Stimulated activated CD8-positive, alpha-beta memory T cell treated with anti-CD3 and anti-CD28 coated beads, Interleukin-12 subunit alpha, Interleukin-12 subunit beta, amount 100 ng/mL, for 1 hour (primary cell): ENCODE data around the gene USP28.
"Not testable (repeated sequence)": the region's sequence is repeated elsewhere in the genome, so short reads cannot be mapped to it uniquely, and the experiment has no call there.

Experiments used
- DNase-seq: peaks from one replicate; pipeline ENCODE4 v3.0.0-alpha.2; 2020; ENCODE audit warnings: low read depth

USP28 gene, protein sequence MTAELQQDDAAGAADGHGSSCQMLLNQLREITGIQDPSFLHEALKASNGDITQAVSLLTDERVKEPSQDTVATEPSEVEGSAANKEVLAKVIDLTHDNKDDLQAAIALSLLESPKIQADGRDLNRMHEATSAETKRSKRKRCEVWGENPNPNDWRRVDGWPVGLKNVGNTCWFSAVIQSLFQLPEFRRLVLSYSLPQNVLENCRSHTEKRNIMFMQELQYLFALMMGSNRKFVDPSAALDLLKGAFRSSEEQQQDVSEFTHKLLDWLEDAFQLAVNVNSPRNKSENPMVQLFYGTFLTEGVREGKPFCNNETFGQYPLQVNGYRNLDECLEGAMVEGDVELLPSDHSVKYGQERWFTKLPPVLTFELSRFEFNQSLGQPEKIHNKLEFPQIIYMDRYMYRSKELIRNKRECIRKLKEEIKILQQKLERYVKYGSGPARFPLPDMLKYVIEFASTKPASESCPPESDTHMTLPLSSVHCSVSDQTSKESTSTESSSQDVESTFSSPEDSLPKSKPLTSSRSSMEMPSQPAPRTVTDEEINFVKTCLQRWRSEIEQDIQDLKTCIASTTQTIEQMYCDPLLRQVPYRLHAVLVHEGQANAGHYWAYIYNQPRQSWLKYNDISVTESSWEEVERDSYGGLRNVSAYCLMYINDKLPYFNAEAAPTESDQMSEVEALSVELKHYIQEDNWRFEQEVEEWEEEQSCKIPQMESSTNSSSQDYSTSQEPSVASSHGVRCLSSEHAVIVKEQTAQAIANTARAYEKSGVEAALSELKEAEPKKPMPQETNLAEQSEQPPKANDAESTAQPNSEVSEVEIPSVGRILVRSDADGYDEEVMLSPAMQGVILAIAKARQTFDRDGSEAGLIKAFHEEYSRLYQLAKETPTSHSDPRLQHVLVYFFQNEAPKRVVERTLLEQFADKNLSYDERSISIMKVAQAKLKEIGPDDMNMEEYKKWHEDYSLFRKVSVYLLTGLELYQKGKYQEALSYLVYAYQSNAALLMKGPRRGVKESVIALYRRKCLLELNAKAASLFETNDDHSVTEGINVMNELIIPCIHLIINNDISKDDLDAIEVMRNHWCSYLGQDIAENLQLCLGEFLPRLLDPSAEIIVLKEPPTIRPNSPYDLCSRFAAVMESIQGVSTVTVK

GRCh38 chr11:113875234-113876073 is at the start of gene USP28:
Gene USP28 (minus strand): TSS chr11:113875572. CDS start chr11:113875501, 71 bp downstream.
- peak; percentile 59 for DNase-seq

DNA sequence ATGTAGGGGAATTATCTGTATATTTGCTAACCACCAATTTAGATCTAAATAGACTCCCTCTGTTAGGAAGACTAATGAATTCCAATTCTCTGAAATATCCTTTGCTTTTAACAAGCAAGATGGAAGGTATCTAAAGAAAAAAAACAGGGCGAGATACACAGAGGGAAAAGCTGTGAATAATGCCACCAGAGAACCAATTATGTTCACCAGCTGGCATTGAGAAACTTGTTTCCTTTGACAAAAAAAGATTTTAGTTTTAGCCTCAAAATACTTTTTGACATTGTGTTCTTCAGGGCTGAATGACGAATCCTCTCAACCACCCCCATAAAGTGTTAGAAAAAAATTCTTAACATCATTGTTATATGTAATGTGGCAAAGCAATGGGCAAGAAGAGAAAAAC is 48.2 kb upstream of the USP28 start:
- DNase-seq: no peak

DNA sequence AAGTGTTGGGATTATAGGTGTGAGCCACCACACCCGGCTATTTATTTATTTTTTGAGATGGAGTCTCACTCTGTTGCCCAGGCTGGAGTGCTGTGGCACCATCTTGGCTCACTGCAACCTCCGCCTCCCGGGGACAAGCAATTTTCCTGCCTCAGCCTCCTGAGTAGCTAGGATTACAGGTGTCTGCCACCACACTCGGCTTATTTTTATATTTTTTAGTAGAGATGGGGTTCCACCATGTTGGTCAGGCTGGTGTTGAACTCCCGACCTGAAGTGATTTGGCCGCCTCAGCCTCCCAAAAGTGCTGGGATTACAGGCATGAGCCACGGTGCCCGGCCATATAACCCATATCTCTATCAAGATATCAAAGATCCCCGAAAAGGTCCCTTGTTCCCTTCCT is 36.1 kb upstream of the USP28 start:
- DNase-seq: not testable (repeated sequence)

DNA sequence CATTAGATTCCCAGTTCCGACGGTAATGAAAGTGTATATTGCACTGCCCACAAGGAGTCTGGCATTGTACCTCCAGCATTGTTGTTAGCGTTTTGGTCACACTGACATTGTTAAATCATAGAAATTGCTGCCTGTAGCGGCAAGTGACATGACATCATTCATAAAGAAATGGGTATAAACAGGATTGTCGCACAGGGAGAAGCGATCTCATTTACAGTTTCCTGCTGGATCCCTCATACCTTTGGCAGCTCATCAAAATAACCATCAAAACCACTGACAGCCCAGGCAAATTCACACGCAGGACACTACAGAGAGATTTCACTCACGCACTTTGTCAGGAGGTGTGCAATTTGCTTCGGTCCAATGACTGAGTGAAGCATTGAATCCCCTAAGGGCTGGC is 32.7 kb upstream of the USP28 start:
- no peak for DNase-seq

- DNase-seq: no peak
Observed at GRCh38 chr11:113907681-113908080, 32.3 kb upstream of the USP28 start.

- DNase-seq: no peak
Observed at GRCh38 chr11:113907152-113907551, 31.8 kb upstream of the USP28 start.

GRCh38 chr11:113906516-113906915 is 31.1 kb upstream of the USP28 start:
- DNase-seq: no peak

GRCh38 chr11:113906038-113906437 is 30.7 kb upstream of the USP28 start:
- DNase-seq: no peak

DNA sequence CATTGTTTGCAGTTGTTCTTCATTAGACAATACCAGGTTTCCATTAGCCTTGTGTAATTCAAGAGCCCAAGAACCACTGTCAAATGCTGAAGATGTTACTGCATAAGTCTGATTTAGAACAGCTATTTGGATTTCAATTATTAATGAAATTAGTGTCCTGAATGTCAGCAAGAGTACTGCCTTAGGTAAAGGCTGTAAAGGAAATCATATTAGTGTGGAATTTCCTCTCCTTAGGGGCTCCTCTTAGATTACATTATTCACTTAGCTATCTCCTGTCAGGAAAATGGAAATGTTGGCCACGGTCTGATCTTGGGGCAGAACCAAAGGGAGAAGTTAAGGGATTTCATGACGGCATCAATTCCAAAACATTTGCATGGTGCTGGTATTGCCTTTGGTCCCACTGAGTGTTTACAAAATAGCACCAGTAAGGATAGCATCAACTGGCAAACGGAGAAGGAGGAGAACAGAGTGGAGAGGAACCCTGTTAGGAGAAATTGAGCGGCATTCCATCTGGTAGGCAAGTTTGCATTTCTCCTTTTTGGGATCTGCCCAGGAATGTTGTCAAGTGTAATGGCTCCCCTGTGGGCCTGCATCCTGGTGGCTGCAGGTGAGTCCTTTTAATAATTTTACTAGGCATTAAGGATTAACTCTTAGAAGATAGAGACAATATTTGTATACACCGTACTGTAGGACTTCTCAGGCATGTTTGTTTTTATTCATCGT is 29.2 kb upstream of the USP28 start, which contains the start of gene HTR3B:
TSS of gene HTR3B (plus strand) at position 418 of the 723 bp plus-strand sequence. CDS start at position 556, 138 bp downstream.
- no peak for DNase-seq

DNA sequence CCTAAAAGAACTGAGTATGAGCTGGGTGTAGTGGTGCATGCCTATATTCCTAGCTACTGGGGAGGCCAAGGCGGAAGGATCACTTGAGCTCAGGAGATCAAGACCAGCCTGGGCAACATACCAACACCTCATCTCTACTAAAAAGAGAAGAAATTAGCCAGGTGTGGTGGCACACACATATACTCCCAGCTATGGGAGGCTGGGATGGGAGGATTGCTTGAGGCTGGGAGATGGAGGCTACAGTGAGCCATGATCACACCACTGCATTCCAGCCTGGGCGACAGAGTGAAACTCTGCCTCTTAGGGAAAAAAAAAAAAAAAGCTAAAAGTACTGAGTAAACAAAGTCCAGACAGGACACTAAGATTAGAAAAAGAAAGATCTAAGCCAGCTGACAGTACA is 25.8 kb upstream of the USP28 start:
- no peak for DNase-seq

GRCh38 chr11:113896156-113896879 is 20.9 kb upstream of the USP28 start:
- DNase-seq: peak; percentile 6

DNA sequence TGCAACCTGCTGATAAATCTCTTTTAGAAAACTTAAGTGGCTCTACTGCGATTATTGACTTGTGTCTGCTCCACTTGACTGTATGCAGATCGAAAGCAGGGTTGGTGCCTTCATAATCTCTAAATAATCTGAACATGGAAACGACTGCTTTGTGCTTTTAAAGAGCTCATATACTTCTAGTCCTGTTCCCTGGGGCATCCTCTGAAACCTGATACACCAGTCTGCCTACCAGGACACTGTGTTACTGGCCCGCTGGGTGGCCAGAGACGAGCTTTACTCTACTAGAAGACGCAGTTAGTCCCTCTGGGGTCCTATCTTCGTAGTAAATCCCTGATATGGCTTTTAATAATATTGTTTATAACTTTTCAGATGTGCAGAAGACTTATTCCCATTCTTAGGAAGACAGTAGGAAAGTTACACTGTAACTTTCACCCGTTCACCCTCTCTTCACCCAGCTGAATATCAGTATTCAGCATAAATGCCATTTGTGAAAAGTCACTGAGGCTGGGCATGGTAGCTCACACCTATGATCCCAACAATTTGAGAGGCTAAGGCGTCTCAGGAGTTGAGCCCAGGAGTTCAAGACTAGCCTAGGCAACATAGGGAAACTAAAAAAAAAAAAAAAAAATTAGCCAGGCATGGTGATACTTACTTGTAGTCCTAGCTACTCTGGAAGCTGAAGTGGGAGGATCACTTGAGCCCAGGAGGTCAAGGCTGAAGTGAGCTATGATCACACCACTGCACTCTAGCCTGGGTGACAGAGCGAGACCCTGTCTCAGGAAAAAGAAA is 20.2 kb upstream of the USP28 start:
- no peak for DNase-seq

DNA sequence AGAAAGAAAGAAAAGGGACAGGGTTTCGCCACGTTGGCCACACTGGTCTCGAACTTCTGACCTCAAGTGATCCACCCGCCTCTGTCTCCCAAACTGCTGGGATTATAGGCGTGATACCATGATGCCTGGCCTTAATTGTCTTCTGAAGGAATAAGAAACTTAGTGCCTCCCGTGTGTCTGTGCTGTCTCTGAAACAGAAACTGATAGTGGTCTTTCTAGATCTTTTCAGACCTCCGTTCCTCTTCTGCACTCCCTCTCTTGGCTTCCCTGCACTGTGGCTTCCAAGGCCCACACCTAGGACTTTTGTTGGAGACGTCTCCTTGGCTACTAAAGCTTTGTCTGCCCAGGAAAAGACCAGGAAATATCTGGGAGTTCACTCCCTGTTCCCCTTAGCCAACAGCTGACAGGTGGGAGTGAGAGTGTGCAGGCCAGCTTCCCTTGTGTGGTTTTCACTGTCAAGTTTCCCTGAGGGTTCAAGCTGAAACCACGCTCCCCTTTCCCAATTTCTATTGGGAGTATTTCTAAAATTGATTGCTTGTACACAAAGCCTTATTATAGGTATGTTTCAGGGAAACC is 19.1 kb upstream of the USP28 start:
- DNase-seq: no peak

DNA sequence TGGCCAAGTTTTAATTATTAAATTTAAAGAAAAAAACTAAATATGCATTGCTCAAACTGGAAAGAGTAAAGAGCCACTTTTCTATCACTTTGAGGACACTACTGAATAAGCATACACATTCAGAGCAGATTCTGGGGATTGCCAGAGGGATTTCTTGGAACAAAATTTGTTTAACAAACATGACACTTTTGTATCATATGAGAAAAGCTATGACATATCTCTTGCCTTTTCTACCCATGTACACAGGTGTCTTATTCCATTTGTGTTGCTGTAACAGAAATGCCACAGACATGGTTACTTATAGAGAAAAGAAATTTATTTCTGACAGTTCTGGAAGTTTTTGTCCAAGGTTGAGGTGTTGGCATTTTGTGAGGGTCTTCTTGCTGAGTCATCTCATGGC is 13.5 kb upstream of the USP28 start:
- no peak for DNase-seq

DNA sequence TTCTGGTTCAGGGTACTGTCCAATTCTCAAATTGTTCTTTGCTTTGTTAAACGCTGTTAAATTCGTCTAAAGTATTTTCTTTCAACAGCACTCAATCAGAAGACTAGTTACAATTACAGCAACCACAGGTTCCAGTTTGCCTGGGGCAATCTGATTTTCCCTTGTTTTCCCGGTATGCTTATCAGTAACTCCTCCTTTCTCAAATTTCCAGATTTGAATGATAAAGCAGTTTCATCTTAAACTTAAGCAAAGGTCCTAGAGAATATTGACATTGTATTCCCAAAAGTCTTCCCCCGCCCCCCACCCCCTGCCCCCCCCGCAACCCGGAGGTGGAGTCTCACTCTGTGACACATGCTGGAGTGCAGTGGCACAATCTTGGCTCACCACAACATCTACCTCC is 10.5 kb upstream of the USP28 start:
- no peak for DNase-seq

- no peak for DNase-seq
Observed at GRCh38 chr11:113884361-113884836, 9.0 kb upstream of the USP28 start.

DNA sequence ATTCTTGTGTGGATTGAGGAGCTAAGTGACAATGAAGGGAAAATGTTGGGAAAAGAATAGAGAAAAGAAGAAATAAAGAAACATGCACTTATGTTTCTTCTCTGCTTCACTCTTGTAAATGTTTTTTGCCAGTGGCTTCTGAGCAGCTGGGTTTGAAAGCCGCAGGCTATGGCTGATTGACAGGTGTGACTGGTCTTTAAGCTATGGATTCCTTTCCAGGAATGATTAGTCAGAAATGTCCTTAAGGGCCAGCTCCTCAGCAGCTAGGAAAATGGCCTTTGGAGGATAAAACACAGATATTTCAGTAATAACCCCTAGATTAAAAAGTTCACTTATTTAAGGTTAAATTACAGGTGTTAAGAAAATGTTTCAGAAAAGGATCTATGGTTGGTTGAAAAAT is 6.5 kb upstream of the USP28 start:
- no peak for DNase-seq

DNA sequence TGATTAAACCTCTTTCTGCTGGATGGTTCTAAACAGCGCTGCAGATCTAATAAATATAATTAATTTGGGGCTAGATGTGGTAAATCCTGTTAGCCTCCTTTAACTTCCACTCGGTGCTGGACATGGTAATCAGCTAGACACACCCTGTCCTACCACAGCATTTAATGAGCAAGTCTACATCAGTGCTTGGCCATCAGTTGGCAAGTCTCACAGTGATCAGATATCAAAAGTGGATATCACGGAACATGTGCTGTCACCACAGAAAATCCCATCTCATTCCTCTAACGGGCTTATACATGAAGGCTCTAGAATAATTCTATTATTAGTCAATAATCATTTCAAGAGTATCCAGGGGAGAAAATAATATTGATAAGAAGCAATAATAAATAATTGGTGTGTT is 5.6 kb upstream of the USP28 start:
- no peak for DNase-seq

GRCh38 chr11:113879446-113879845 is 4.1 kb upstream of the USP28 start:
- not testable (repeated sequence) for DNase-seq
